CD14-positive monocyte (primary cell): ENCODE results near the gene MAP2K6. TPM values are rescaled to one million over a fixed set of nuclear protein-coding genes. Genes with fewer than 3 reads are reported as not detected.
A peak's percentile ranks its signal among the peaks of the same experiment; 100 is the strongest.

ENCODE experiments used
- DNase-seq, 3 donors: peaks; one replicate each; pipeline ENCODE4 v3.0.0-alpha.2; 2011 to 2022
- H2AFZ ChIP-seq: 2 replicates; pipeline ENCODE4 v1.6.0; 2012; ENCODE audit warnings: mild to moderate bottlenecking, low read depth, low read length, inconsistent platforms; ENCODE audit not compliant: insufficient read depth, poor library complexity, severe bottlenecking
- H3K27ac ChIP-seq, 2 donors: 1 replicate in 1 of 2; 2 replicates in 1 of 2; pipeline ENCODE4 v1.5.1; 2012 to 2013; ENCODE audit warnings: low read length in 2 of 2, control low read depth in 1 of 2, inconsistent platforms in 1 of 2, low read depth in 1 of 2, mild to moderate bottlenecking in 1 of 2
- H3K27me3 ChIP-seq, 2 donors: one replicate each; pipeline versions ENCODE4 v1.6.0 to v1.6.1; 2011 to 2013; ENCODE audit warnings: low read length in 2 of 2; ENCODE audit not compliant: control insufficient read depth in 2 of 2, insufficient read depth in 2 of 2
- H3K36me3 ChIP-seq, 2 donors: replicated peaks in 1 of 2; 1 replicate in 1 of 2; 2 replicates in 1 of 2; pipeline versions ENCODE4 v1.5.1 to v1.6.1; 2012 to 2013; ENCODE audit warnings: low read length in 2 of 2, control low read depth in 1 of 2, inconsistent platforms in 1 of 2, mild to moderate bottlenecking in 1 of 2; ENCODE audit not compliant: insufficient read depth in 2 of 2, control insufficient read depth in 1 of 2
- H3K4me1 ChIP-seq, 2 donors: 1 replicate in 1 of 2; 2 replicates in 1 of 2; pipeline versions ENCODE4 v1.5.1 to v1.6.1; 2012 to 2013; ENCODE audit warnings: low read length in 2 of 2, control low read depth in 1 of 2, inconsistent platforms in 1 of 2, mild to moderate bottlenecking in 1 of 2, moderate library complexity in 1 of 2; ENCODE audit not compliant: insufficient read depth in 2 of 2, control insufficient read depth in 1 of 2
- H3K4me2 ChIP-seq: replicated peaks from 2 replicates; pipeline ENCODE3; 2012; ENCODE audit warnings: low read length, moderate library complexity, mild to moderate bottlenecking; ENCODE audit not compliant: poor library complexity, severe bottlenecking; ENCODE audit errors: extremely low read depth
- H3K4me3 ChIP-seq, 3 experiments: fragments of 200-600 bp in 1 of 3; sonication (generic) in 1 of 3; replicated peaks in 1 of 3; 1 replicate in 2 of 3; 2 replicates in 1 of 3; pipeline ENCODE4 v1.5.1; 2011 to 2013; ENCODE audit warnings: low read length in 3 of 3, mild to moderate bottlenecking in 3 of 3, control low read depth in 2 of 3, low read depth in 2 of 3, inconsistent platforms in 1 of 3, moderate library complexity in 1 of 3
- H3K79me2 ChIP-seq: 2 replicates; pipeline ENCODE4 v1.6.0; 2012; ENCODE audit warnings: mild to moderate bottlenecking, control low read depth, inconsistent platforms, low read length, moderate library complexity; ENCODE audit not compliant: insufficient read depth
- H3K9ac ChIP-seq: 2 replicates; pipeline ENCODE4 v1.6.0; 2017; ENCODE audit warnings: low read length, mild to moderate bottlenecking; ENCODE audit not compliant: insufficient read depth, poor library complexity, severe bottlenecking
- H3K9me3 ChIP-seq, 2 donors: replicated peaks in 1 of 2; 1 replicate in 1 of 2; 2 replicates in 1 of 2; pipeline versions ENCODE4 v1.5.1 to v1.6.1; 2012 to 2013; ENCODE audit warnings: low read length in 2 of 2, control low read depth in 1 of 2; ENCODE audit not compliant: control insufficient read depth in 1 of 2, insufficient read depth in 1 of 2
- H4K20me1 ChIP-seq: 2 replicates; pipeline ENCODE4 v1.6.0; 2012; ENCODE audit warnings: mild to moderate bottlenecking, low read length, control low read depth, moderate library complexity; ENCODE audit not compliant: insufficient read depth
- H3K27ac Mint-ChIP-seq, 7 donors: one replicate each; pipeline ENCODE4 v1.8.0; 2020; ENCODE audit warnings: mild to moderate bottlenecking in 7 of 7, mixed read lengths in 7 of 7, moderate library complexity in 6 of 7, inconsistent platforms in 2 of 7
- H3K27me3 Mint-ChIP-seq, 3 donors: one replicate each; pipeline ENCODE4 v1.8.0; 2021 to 2022; ENCODE audit warnings: low read depth in 3 of 3, mild to moderate bottlenecking in 3 of 3, mixed read lengths in 3 of 3, moderate library complexity in 3 of 3, inconsistent platforms in 1 of 3
- H3K36me3 Mint-ChIP-seq, 2 donors: one replicate each; pipeline ENCODE4 v1.8.0; 2020; ENCODE audit warnings: mixed read lengths in 2 of 2, inconsistent platforms in 1 of 2, mild to moderate bottlenecking in 1 of 2
- H3K4me1 Mint-ChIP-seq: one replicate; pipeline ENCODE4 v1.8.0; 2020; ENCODE audit warnings: mild to moderate bottlenecking, mixed read lengths
- H3K4me3 Mint-ChIP-seq, 2 donors: one replicate each; pipeline ENCODE4 v1.8.0; 2020; ENCODE audit warnings: mild to moderate bottlenecking in 2 of 2, mixed read lengths in 2 of 2, moderate library complexity in 1 of 2
- H3K9me3 Mint-ChIP-seq, 7 donors: one replicate each; pipeline ENCODE4 v1.8.0; 2020 to 2022; ENCODE audit warnings: mixed read lengths in 7 of 7, mild to moderate bottlenecking in 6 of 7, moderate library complexity in 6 of 7, inconsistent platforms in 2 of 7
- WGBS: methylation state at CpG from one replicate; pipeline ENCODE4 v1.1.5; 2013; ENCODE audit warnings: missing lambda C conversion rate; ENCODE audit not compliant: insufficient coverage; 5-methylcytosine and 5-hydroxymethylcytosine counted together
- intact Hi-C, 2 donors: fragments of 100-400 bp; cut with micrococcal nuclease; formaldehyde crosslinking; loops; one replicate each; pipeline versions ENCODE4 v1.15.0 to v1.15.1; 2023
- polyA plus RNA-seq, 3 donors: library from polyadenylated mRNA; depleted of rRNA in 1 of 3; unstranded in 2 of 3; stranded (reverse) in 1 of 3; fragments of 300-500 nt in 2 of 3; fragments of >200 nt in 1 of 3; fragmentation: Illumina TruSeq in 2 of 3; gene quantifications; 1 replicate in 2 of 3; 2 replicates in 1 of 3; pipeline ENCODE4 v1.2.3, GENCODE V29; 2012 to 2021
- TF ChIP-seq, protein P1 (sequence below): fragments of 200-600 bp; IDR thresholded peaks from one replicate; pipeline ENCODE4 v1.8.0; 2022; ENCODE audit warnings: antibody characterized with exemption, mild to moderate bottlenecking

The MAP2K6 gene
- polyA plus RNA-seq, 3 donors: 13.5 to 28.9 (median 18.5) TPM

DNA sequence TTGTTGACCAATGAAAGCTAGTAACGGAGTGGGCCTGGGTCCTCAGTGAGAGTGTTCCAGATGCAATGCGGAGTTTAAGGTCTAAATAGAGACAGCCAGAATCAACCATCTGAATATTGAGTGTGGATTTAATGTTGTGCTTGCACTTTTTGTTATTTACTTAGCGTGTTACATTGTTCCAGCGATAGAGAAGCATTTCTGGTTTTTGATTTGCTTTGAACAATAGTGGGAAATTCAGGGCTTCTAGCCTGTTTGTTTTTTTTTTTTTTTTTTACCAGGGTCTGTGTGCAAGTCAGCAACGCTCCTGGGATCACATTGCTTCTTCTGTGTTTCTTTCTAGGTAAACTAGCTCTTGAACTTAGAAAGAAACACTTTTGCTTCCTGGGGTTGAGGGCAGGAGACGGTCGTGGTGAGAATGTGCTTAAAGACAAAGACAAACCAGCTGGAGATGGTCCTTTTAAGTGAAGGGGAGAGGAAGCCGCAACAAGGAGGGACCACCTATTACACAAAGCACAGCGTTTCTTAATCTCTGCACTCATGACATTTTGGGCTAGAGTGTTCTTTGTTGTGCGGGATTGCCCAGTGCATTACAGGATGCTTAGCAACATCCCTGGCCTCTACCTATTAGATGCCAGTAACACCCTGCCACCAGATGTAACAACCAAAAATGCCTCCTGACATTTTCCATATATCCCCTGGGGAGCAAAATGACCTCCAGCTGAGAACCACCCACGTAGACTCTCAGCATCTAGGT is 119.2 kb downstream of the MAP2K6 start:
- Histone ChIP-seq H4K20me1 (no peaks in the 10 kb centered on the region), H3K36me3 (peaks cover 68 to 97% of the 10 kb centered on the region in 2 donors), H3K4me1 (no peaks in the 10 kb centered on the region), H3K9ac (no peak overlapping the region), H3K27ac (no peak overlapping the region), H3K9me3 (no peaks in the 10 kb centered on the region), H3K79me2 (no peaks in the 10 kb centered on the region), H2AFZ (no peak overlapping the region), H3K4me3 (no peak overlapping the region), H3K27me3 (no peaks in the 10 kb centered on the region), H3K4me2 (no peak overlapping the region)
- TF ChIP-seq, protein P1, sequence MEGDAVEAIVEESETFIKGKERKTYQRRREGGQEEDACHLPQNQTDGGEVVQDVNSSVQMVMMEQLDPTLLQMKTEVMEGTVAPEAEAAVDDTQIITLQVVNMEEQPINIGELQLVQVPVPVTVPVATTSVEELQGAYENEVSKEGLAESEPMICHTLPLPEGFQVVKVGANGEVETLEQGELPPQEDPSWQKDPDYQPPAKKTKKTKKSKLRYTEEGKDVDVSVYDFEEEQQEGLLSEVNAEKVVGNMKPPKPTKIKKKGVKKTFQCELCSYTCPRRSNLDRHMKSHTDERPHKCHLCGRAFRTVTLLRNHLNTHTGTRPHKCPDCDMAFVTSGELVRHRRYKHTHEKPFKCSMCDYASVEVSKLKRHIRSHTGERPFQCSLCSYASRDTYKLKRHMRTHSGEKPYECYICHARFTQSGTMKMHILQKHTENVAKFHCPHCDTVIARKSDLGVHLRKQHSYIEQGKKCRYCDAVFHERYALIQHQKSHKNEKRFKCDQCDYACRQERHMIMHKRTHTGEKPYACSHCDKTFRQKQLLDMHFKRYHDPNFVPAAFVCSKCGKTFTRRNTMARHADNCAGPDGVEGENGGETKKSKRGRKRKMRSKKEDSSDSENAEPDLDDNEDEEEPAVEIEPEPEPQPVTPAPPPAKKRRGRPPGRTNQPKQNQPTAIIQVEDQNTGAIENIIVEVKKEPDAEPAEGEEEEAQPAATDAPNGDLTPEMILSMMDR: no peak
- intact Hi-C loops: no loop called here
- no peak for DNase-seq
- no peaks in the 10 kb centered on the region for H3K27me3 Mint-ChIP-seq
- H3K27ac Mint-ChIP-seq: no peak overlapping the region
- no peak overlapping the region for H3K4me3 Mint-ChIP-seq
- peaks cover 77 to 94% of the 10 kb centered on the region in 2 donors for H3K36me3 Mint-ChIP-seq
- 96% methylated on average over 5 of the region's 11 CpGs for WGBS
- no peaks in the 10 kb centered on the region for H3K4me1 Mint-ChIP-seq
- H3K9me3 Mint-ChIP-seq: peaks cover 0 to 4% (median 0%) of the 10 kb centered on the region in 7 donors

DNA sequence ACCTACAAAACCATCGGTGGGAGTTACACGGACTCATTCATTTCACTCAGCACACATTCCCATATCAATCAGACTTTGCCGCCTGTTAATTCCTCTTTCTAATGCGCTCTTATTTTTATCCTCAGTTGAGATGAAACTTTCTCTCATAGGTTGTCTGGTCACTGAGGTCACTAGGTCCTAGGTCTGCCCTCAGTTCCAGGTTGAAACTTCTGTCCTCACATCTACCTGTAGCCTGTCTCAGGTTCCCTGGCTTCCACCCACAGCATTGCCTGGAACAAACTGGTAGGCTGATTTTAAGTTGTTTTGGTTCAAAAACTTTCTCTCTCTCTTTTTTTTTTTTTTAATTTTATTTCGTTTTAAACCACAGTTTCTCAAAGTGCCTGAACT is 119.7 kb downstream of the MAP2K6 start:
- 100% methylated on average over 4 of the region's 5 CpGs for WGBS
- Histone ChIP-seq H3K4me1 (no peaks in the 10 kb centered on the region), H3K27ac (no peak overlapping the region), H4K20me1 (no peaks in the 10 kb centered on the region), H3K79me2 (no peaks in the 10 kb centered on the region), H3K4me3 (no peak overlapping the region), H3K9me3 (no peaks in the 10 kb centered on the region), H3K4me2 (no peak overlapping the region), H2AFZ (no peak overlapping the region), H3K36me3 (peaks cover 64 to 97% of the 10 kb centered on the region in 2 donors), H3K27me3 (no peaks in the 10 kb centered on the region), H3K9ac (no peak overlapping the region)
- peak overlapping the region in 1 of 7 donors; percentile 42 for H3K27ac Mint-ChIP-seq
- TF ChIP-seq, protein P1: no peak
- no peaks in the 10 kb centered on the region for H3K4me1 Mint-ChIP-seq
- H3K27me3 Mint-ChIP-seq: no peaks in the 10 kb centered on the region
- intact Hi-C loops: no loop called here
- H3K9me3 Mint-ChIP-seq: peaks cover 0 to 4% (median 0%) of the 10 kb centered on the region in 7 donors
- no peak for DNase-seq
- H3K4me3 Mint-ChIP-seq: no peak overlapping the region
- H3K36me3 Mint-ChIP-seq: peaks cover 83 to 96% of the 10 kb centered on the region in 2 donors
